OCI-LY7 (cell line): ENCODE measurements around the gene C16orf96. TPM values are rescaled to one million over a fixed set of nuclear protein-coding genes. Genes with fewer than 3 reads are reported as not detected.

ENCODE experiments used
- BruUV-seq: library from RNA; stranded (reverse); fragments of 400-500 nt; replicated peaks from 2 replicates; lab custom pipeline; 2021; lab: Mats Ljungman, UMichigan
- CTCF ChIA-PET: fragments of 300-600 bp; sonication (Branson Sonifier 250); formaldehyde crosslinking; loops from one replicate; lab custom pipeline; 2022; ENCODE audit warnings: antibody characterized with exemption; ENCODE audit not compliant: unreplicated experiment; lab: Charles Lee
- POLR2A ChIA-PET: fragments of 300-600 bp; sonication (Branson Sonifier 250); formaldehyde crosslinking; loops from one replicate; lab custom pipeline; 2022; ENCODE audit warnings: antibody characterized with exemption; lab: Charles Lee
- DNase-seq: peaks from one replicate; pipeline ENCODE4 v3.0.0-alpha.2; 2015; ENCODE audit warnings: low spot score
- H2AFZ ChIP-seq: fragments of 200-600 bp; sonication (generic), shearing (Covaris generic); 2 replicates; pipeline ENCODE4 v1.6.1; 2014; ENCODE audit warnings: mild to moderate bottlenecking, antibody characterized with exemption, low read length, moderate library complexity
- H3K27ac ChIP-seq: fragments of 200-600 bp; sonication (generic); 2 replicates; pipeline ENCODE4 v1.5.1; 2014; ENCODE audit warnings: mixed run types, low read depth, mild to moderate bottlenecking, moderate library complexity, low read length, inconsistent platforms; ENCODE audit not compliant: poor library complexity, severe bottlenecking
- H3K36me3 ChIP-seq: fragments of 200-600 bp; sonication (generic); 2 replicates; pipeline ENCODE4 v1.6.1; 2014; ENCODE audit warnings: mild to moderate bottlenecking, antibody characterized with exemption, low read length, moderate library complexity, mixed read lengths; ENCODE audit not compliant: insufficient read depth
- H3K4me1 ChIP-seq: fragments of 200-600 bp; sonication (generic); 2 replicates; pipeline ENCODE4 v1.5.1; 2014; ENCODE audit warnings: mild to moderate bottlenecking, low read length; ENCODE audit not compliant: insufficient read depth, poor library complexity, severe bottlenecking
- H3K4me2 ChIP-seq: fragments of 200-600 bp; sonication (generic); 2 replicates; pipeline ENCODE4 v1.6.1; 2014; ENCODE audit warnings: mild to moderate bottlenecking, low read length
- H3K4me3 ChIP-seq: fragments of 200-600 bp; sonication (generic); 2 replicates; pipeline ENCODE4 v1.5.1; 2014; ENCODE audit warnings: mild to moderate bottlenecking, low read depth, low read length; ENCODE audit not compliant: poor library complexity, severe bottlenecking
- H3K79me2 ChIP-seq: fragments of 200-600 bp; sonication (generic); 2 replicates; pipeline ENCODE4 v1.6.1; 2016; ENCODE audit warnings: low read depth, mild to moderate bottlenecking, low read length, moderate library complexity, mixed read lengths; ENCODE audit not compliant: insufficient read depth
- H3K9me2 ChIP-seq: fragments of 200-600 bp; sonication (generic); 2 replicates; pipeline ENCODE4 v1.6.1; 2016; ENCODE audit warnings: mild to moderate bottlenecking, low read length, mixed read lengths; ENCODE audit not compliant: insufficient read depth
- H3K9me3 ChIP-seq: fragments of 200-600 bp; sonication (generic); 2 replicates; pipeline ENCODE4 v1.6.1; 2014; ENCODE audit warnings: mild to moderate bottlenecking, mixed run types, low read length, mixed read lengths
- H4K20me1 ChIP-seq: fragments of 200-600 bp; sonication (generic); 2 replicates; pipeline ENCODE4 v1.6.1; 2014; ENCODE audit warnings: mild to moderate bottlenecking, antibody characterized with exemption, low read length, moderate library complexity, mixed read lengths; ENCODE audit not compliant: insufficient read depth
- EZH2phosphoT487 ChIP-seq: fragments of 200-600 bp; sonication (generic); IDR thresholded peaks from 2 replicates; pipeline ENCODE4 v1.6.1; 2018; ENCODE audit warnings: low read depth, borderline replicate concordance, mild to moderate bottlenecking, mixed run types, antibody characterized with exemption, low read length, moderate library complexity, mixed read lengths
- intact Hi-C: fragments of 100-400 bp; cut with micrococcal nuclease; formaldehyde crosslinking; loops from one replicate; pipeline ENCODE4 v1.10.0; 2022; ENCODE audit not compliant: unreplicated experiment
- total RNA-seq, 2 experiments: library from RNA; depleted of rRNA in 1 of 2; stranded (reverse); fragments of >200 nt in 1 of 2; shearing (Covaris generic) in 1 of 2; gene quantifications; 2 replicates each; pipeline ENCODE4 v1.2.3, GENCODE V29; 2014 to 2022
- TF ChIP-seq, protein P1 (sequence below): fragments of 200-600 bp; sonication (generic); conservative IDR thresholded peaks from 2 replicates; pipeline ENCODE4 v1.5.1; 2014; ENCODE audit warnings: mild to moderate bottlenecking, antibody characterized with exemption, low read length, moderate library complexity, mixed read lengths

The C16orf96 gene
- total RNA-seq, 2 experiments from 2014 or later: 0.13 to 0.27 TPM

GRCh38 chr16:4625560-4626159 is 69.5 kb downstream of the C16orf96 start:
- Histone ChIP-seq H3K4me3 (peak overlapping the region; percentile 99), H2AFZ (peak overlapping the region; percentile 72; the same call in 1 of the 2 replicates), H4K20me1 (no peaks in the 10 kb centered on the region), H3K36me3 (peaks cover 7% of the 10 kb centered on the region), H3K79me2 (peaks cover 28% of the 10 kb centered on the region; the same call in 1 of the 2 replicates), H3K4me2 (peak overlapping the region; percentile 93), H3K4me1 (peaks cover 21% of the 10 kb centered on the region), H3K27ac (peak overlapping the region; percentile 15), H3K9me2 (no peaks in the 10 kb centered on the region), H3K9me3 (no peaks in the 10 kb centered on the region)
- TF ChIP-seq, protein P1, sequence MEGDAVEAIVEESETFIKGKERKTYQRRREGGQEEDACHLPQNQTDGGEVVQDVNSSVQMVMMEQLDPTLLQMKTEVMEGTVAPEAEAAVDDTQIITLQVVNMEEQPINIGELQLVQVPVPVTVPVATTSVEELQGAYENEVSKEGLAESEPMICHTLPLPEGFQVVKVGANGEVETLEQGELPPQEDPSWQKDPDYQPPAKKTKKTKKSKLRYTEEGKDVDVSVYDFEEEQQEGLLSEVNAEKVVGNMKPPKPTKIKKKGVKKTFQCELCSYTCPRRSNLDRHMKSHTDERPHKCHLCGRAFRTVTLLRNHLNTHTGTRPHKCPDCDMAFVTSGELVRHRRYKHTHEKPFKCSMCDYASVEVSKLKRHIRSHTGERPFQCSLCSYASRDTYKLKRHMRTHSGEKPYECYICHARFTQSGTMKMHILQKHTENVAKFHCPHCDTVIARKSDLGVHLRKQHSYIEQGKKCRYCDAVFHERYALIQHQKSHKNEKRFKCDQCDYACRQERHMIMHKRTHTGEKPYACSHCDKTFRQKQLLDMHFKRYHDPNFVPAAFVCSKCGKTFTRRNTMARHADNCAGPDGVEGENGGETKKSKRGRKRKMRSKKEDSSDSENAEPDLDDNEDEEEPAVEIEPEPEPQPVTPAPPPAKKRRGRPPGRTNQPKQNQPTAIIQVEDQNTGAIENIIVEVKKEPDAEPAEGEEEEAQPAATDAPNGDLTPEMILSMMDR: no peak
- no peak for TF ChIP-seq EZH2phosphoT487
- no TSS peak for BruUV-seq
- CTCF ChIA-PET: no interaction called here
- DNase-seq: no peak
- POLR2A ChIA-PET: interaction anchor here (1.5 kb wide), 1 partner anchor 18 kb away, joined by 4 read pairs; no protein-coding TSS in a partner anchor
- intact Hi-C loops: no loop called here

DNA sequence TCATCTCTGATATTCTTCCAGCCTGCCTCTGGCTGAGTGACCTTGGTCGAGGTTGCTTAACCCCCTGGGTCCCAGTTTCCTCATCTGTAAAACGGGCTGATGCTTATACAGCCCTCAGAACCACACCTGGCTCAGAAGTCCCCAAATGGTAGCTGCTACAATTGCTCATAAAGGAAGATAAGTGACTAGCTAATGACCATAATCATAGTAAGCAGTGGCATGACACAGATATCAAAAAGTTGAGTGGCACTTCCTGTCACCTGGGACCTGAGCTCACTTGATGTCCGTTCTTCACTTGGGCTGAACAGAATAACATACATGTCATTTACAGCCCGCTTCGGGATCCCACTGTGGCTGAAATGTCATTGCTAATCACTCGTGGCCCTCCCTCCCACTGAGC is 70.3 kb downstream of the C16orf96 start:
- Histone ChIP-seq H3K4me1 (peaks cover 21% of the 10 kb centered on the region), H3K36me3 (peaks cover 14% of the 10 kb centered on the region), H4K20me1 (no peaks in the 10 kb centered on the region), H3K79me2 (peaks cover 35% of the 10 kb centered on the region; the same call in 1 of the 2 replicates), H3K9me2 (no peaks in the 10 kb centered on the region), H2AFZ (no peak overlapping the region), H3K9me3 (no peaks in the 10 kb centered on the region), H3K4me3 (peak overlapping the region; percentile 99), H3K27ac (no peak overlapping the region), H3K4me2 (peak overlapping the region; percentile 93)
- DNase-seq: peak; percentile 22
- BruUV-seq: no TSS peak
- CTCF ChIA-PET: interaction anchor here (0.5 kb wide), 1 partner anchor 10 kb away, joined by 6 read pairs; no protein-coding TSS in a partner anchor
- POLR2A ChIA-PET: interaction anchor here (0.6 to 1.5 kb wide), 2 partner anchors 17 to 207 kb away, joined by 3 to 4 read pairs; no protein-coding TSS in a partner anchor
- TF ChIP-seq, protein P1: no peak
- no peak for TF ChIP-seq EZH2phosphoT487
- intact Hi-C loops: no loop called here

- peaks cover 18% of the 10 kb centered on the region for H3K36me3 ChIP-seq
- H3K9me2 ChIP-seq: no peaks in the 10 kb centered on the region
- BruUV-seq: no TSS peak
- no peaks in the 10 kb centered on the region for H4K20me1 ChIP-seq
- intact Hi-C loops: no loop called here
- H3K4me1 ChIP-seq: peaks cover 21% of the 10 kb centered on the region
- H3K9me3 ChIP-seq: no peaks in the 10 kb centered on the region
- H3K4me2 ChIP-seq: no peak overlapping the region
- POLR2A ChIA-PET: no interaction called here
- TF ChIP-seq, protein P1: no peak
- no peak for TF ChIP-seq EZH2phosphoT487
- DNase-seq: no peak
- CTCF ChIA-PET: interaction anchor here (1.2 kb wide), 1 partner anchor 15 kb away, joined by 4 read pairs; no protein-coding TSS in a partner anchor
- no peak overlapping the region for H3K4me3 ChIP-seq
- H3K27ac ChIP-seq: no peak overlapping the region
- no peak overlapping the region for H2AFZ ChIP-seq
- H3K79me2 ChIP-seq: peaks cover 43% of the 10 kb centered on the region; the same call in 1 of the 2 replicates
These were observed 72.1 kb downstream of the C16orf96 start for GRCh38 chr16:4628283-4628682.
